ENCODE measurements around the gene MPG.

MPG gene

DNA sequence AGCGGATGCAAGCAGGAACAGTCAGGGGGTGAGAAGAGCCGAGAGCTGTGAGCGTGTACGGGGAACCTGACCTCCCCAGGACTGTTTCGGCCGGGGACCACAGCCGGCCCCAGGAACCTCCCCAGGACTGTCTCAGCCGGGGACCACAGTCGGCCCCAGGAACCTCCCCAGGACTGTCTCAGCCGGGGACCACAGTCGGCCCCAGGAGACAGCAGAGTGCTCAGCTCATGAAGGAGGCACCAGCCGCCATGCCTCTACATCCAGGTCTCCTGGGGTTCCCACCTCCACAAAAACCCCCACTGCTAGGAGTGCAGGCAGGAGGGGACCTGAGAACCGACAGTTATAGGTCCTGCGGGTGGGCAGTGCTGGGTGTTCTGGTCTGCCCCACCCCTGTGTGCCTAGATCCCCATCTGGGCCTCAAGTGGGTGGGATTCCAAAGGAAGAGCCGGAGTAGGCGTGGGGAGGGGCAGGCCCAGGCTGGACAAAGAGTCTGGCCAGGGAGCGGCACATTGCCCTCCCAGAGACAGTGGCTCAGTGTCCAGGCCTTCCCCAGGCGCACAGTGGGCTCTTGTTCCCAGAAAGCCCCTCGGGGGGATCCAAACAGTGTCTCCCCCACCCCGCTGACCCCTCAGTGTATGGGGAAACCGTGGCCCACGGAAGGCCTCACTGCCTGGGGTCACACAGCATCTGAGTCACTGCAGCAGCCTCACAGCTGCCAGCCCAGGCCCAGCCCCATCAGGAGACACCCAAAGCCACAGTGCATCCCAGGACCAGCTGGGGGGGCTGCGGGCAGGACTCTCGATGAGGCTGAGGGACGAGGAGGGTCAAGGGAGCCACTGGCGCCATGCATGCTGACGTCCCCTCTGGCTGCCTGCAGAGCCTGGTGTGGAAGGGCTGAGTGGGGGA, 9.9 kb upstream of the MPG start:
- no peak for DNase-seq

DNA sequence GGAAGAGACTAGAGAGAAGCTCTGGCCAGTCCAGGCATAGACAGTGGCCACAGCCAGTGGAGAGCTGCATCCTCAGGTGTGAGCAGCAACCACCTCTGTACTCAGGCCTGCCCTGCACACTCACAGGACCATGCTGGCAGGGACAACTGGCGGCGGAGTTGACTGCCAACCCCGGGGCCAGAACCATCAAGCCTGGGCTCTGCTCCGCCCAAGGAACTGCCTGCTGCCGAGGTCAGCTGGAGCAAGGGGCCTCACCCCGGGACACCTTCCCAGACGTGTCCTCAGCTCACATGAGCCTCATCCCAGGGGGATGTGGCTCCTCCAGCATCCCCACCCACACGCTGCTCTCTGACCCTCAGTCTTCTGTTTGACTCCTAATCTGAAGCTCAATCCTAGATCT, 8.8 kb upstream of the MPG start:
- no peak for DNase-seq

DNA sequence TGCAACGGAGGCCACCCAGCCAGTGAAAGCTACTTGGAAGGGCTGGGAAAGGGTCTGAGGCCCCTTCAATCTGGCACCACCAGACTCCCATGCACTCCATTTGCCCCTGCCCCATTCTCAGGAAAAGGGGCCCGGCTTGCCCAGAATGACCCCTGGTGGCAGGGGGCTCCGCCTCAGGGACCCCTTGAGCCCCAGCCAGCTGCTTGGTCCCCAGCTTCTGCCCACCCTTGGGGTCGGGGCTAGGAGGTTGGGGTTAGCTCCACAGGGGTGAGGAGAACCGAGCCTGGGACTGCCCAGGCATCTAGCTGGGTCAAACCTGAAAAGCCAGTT, 6.8 kb upstream of the MPG start:
- no peak for DNase-seq

DNA sequence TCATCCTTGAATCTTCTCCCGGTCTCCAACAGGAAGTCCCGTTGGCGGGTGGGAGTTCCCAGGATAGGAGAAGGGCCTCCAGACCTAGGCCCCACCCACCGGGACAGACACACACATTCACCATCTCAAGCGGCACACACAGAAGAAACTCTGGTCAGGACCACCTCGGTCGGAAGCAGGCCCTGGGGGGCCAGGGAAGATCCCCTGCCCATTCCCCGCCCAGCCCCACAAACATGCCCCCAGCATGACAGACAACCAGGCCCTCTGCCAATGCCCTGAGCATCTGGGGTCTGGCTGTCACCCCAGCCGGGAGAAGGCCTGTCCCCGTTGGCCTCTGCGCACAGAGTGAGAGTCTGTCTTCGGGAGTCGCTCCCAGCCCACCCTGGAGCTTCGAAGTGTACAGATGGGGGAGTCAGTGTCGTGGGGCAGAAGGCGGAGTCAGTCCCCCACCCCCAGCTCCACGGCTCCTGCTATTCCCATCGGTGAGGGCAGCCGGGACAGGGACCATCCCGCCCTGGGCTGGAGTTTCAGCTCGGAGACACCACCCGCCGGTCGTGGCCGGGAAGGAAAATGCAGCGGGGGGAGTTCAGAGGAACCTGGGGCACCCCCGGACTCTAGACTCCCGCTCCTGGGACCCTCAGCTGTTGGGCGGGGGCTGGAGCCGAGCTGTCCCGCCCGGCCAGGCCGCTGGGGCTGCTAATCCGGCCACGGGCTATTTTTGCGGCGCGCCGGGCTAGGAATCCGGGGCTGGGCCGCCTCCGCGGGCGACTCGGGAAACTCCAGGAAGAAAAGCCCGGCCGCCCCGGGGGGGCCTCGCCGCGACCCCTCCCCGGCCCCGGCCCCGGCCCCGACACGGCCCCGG, 6.3 kb upstream of the MPG start:
- no peak for DNase-seq

DNA sequence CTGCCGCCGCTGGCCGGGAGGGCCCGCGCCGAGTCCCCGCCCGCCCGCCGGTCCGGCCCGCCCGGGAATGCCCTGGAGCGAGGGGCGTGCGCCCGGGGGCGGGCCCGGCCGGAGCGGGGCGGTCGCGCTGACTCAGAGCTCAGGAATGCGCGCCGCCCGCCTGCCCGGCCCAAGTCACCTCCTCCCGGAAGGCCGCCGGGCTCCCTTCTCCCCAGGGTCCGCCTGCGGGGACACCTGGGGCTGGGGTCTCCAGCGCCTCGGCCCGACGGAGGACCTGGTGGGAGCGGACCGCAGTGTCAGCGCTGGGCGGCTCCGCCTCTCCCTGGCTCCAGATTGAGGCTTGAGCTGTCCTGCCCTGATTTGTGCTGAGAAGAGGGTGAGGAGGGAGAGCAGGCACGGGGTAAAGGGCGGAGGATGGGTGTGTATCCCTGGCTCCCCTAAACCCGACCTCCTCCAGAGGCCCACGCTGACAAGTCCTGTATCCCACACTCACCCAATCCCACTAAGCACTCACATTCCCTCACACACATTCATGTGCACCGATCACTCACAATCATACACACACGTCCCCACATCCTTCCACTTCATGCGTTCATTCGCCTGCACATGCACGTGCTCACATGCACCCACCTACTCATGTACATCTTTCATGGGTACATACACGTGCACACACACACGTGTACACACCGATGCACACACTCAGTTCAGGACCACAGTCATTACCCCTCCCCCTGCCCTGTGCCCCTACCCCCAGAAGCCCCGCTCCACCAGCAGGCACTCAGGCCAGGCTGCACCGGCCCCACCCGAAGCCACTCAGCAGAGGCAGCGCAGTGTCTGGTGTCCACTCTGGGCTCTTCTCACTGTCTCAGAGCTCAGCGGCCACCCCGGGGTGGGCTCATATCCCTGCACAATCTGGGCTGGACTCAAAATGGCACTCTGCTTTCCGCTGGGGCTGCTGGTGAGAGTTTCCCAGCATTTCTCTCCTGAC, 5.2 kb upstream of the MPG start, which contains the start of gene RHBDF1:
RHBDF1 (minus strand) TSS at position 71 of the 988 bp plus-strand sequence. CDS start 7,616 bp downstream, outside the sequence.
- peak in 1 of 2 donors; percentile 18 for DNase-seq

DNA sequence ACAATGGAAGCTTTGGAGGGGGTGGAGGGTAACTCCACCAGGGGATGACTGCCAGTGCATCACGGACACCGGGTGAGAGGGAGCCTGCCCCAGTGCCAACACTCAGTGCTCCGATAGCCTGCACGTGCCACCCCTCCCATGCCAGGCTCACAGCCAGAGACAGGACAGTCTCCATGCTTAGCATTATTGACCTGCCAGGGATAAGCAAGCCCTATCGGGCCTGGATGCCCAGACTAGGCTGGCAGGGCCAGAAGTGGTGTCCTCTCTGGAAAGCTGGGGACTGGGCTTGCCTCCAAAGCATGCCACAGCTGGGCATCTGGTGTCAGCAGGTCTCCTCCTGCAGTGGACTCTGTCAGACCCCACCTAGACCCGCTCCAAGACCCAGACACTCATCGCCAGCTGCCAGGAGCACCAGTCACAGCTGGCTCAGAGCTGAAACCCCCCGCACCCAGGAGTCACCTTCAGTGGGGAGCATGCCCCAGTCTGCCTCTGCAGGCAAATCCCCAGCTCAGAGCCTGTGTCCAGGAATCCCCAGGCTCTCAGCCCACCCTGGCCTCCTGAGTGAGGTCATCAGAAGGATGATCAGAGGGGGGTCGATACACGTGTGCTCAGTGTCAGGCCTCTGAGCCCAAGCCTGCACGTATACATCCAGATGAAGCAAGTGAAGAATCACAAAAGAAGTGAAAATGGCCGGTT, 3.8 kb upstream of the MPG start:
- DNase-seq: no peak

DNA sequence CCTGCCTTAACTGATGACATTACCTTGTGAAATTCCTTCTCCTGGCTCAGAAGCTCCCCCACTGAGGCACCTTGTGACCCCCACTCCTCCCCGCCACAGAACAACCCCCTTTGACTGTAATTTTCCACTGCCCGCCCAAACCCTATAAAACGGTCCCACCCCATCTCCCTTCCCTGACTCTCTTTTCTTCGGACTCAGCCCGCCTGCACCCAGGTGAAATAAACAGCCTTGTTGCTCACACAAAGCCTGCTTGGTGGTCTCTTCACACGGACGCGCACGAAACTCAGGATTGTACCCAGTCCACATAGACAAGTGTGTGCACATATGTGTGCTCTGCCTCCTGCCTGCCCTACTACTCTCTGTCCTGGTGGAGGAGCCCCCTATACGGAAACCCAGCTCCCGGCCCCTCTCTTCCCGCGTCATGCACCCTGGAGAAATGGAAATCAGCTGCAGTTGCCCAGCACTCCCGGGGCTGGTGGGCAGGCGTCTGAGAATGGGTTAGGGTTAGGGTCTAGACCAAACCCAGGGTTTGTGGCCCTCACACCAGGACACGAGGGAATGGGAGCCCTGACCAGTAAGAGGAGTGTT, 3.2 kb upstream of the MPG start:
- no peak for DNase-seq

DNA sequence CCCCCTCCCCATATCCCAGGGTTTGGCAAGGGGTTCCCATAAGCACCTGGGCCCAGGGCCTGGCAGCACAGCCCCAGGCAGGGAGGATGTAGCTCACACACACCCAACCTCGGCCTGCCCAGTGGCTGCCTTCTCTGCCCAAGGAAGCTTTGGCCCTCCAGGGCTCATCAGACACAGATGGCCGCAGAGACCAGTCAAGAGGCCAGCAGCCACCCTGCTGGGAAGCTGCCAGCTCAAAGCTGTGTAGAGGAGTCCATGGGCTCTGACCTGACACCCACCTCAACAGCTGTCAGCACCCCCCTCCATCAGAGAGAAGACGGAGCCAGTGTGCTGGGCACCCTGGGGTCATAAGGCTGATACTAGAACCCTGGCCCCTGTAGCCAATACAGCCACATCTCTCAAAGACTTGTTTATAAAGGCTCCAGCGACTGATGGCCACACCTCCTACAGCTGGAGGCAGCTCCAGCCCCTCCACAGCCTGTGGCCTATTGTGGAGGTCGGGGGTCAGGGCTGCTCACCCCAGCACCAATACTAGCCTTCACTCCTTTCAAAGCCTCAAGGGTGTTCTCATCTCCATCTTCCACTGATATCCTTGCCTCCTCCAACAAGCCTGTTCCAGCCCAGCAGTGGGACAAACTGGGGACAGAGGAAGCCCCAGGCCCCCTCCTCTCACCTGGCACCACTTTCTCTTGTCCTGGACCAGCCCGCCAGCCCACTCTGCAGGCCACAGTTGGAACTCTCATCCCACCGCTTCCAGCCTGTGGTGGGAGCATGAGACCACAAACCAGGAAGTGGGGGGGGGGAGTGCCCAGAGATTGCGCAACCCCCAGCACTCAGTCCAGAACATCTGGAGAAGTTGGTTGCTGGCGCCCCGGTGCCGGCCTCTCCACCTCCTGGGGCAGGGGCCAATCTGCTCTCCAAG, 2.2 kb upstream of the MPG start:
- DNase-seq: peak; percentile 40 to 51

DNA sequence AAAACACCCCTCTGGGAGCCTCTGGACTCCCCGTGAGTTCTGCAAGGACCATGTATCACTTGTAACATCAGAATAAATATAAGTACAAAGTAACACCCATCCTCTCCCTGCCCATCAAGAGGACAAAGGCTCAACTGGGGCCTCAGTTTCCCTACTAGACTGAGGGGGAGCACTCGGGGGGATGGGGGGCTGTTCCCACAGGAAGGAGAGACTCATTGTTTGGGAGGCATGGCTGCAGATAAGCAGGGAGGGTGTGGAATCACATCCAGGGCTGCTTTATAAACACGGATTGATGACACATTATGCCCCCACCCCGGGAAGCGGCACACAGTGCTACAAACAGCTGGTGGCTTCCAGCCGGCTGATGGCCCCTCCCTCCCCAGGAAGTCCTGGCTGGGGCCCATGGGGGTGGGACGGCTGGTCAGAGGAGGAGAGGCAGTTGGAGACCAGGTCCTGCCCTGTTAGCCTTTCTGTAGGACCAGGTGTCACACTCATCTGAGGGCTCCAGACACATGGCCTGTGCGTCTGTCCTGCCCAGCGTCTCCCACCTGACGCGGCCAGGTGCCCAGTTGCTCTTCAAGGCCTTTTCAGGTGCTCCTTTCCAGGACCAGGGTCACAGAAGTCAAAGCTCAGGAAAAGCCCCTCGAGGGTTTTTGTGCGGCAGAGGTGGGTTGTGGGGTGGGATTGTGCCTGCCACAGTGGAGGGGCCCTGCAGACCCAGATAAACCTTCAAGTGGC, 1.3 kb upstream of the MPG start:
- peak in 1 of 2 donors; percentile 51 for DNase-seq

DNA sequence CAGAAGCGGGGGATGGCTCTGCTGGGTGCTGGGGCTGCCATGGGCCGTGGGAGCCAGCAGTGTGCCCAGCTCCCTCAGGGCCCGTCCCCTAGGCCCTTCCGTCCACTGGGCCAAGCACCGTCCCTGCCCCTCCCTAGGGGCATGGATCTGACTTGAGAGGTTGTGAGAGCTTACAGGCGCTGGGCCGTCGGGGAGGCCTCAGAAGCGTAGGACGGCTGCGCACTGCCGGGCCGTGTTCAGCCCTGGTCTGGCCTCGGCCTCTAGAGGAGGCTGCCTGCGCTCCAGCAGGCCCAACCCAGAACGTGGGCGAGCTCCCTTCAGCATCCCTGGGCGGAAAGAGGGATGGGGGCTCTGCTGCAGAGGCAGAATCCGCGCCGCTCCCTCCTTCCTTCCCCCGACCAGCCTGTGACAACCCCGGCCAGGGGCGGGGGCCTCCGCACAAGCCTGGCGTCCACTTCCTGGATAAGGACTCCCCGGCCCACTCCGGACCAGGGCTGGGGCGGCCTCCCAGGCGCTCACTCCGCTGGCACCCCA, 685 bp upstream of the MPG start:
- DNase-seq: no peak

DNA sequence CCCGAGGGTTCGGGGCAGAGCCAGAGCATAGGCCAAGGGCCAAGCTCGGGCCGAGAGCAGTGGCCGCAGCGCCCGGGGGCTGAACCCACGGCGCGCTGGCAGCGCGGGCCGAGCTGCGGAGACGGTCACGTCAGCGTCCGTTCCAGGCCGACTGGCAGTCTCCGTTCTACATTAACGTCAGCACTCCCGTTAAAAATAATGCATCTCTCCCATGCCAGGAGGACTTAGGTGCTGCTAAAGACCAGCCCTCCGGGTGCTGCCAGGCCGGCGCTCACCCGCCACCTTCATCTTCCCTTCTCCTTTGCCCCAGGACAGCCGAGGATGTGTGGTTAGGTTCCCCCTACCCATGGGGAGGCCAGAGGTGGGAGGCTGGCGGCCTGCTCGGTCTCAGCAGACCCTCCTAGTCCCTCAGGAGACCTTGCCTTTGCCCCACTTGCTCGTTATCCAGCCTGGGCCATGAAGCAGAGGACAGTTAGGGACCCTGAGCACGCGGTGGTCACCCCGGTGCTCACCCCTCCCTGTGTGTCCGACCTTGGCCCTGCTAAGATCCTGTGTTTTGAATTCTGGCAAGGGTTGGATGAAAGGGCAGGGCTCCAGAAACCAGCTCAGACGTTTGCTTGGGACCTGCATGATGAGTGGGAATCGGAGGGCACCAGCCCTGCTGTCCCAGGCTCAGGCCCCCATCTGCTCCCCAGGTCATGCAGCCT, 572 bp downstream of the MPG start:
- DNase-seq: no peak

DNA sequence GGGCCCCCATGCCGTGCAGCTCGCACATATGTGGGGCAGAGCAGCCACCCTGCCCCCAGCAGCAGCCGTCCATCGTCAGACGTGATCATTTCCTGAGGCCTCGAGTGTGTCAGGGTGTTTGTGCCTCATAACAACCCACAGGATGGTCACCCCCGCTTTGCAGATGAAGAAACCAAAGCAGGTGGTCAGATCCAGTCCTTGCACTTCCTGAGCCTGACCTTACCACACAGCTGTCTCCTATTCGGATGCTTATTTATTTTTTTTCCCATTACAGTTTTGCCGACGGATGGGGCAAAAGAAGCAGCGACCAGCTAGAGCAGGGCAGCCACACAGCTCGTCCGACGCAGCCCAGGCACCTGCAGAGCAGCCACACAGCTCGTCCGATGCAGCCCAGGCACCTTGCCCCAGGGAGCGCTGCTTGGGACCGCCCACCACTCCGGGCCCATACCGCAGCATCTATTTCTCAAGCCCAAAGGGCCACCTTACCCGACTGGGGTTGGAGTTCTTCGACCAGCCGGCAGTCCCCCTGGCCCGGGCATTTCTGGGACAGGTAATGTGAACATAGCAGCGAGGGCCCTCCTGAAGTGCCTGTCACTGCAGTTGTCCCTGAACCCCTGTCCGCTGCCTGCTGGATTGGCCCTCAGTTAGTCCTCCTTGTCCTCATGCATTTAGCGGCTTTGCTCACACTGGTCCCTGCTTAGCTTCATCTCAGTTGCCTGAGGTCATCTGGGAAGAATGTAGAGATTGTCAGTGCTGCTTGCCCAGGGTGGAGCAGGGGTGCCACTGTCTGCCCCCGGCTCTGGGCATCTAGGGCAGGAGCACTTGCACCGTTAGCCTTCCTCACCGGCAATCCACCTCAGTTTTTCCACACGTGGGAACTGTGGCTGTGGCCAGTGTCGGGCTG, 1.4 kb downstream of the MPG start:
- DNase-seq: no peak

DNA sequence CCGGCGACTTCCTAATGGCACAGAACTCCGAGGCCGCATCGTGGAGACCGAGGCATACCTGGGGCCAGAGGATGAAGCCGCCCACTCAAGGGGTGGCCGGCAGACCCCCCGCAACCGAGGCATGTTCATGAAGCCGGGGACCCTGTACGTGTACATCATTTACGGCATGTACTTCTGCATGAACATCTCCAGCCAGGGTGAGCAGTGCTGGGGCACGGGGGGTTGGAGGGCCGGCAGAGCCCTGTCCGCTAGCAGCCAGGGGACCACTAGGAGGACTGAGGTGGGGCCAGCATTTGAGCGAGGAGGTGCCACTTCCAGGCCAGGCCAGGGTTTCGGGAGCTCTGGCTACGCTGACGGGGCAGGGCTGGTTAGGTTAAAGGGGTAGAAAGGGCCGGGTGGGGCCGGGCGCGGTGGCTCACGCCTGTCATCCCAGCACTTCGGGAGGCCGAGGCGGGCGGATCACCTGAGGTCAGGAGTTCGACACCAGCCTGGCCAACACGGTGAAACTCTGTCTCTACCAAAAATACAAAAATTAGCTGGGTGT, 5.1 kb downstream of the MPG start:
- no peak for DNase-seq

DNA sequence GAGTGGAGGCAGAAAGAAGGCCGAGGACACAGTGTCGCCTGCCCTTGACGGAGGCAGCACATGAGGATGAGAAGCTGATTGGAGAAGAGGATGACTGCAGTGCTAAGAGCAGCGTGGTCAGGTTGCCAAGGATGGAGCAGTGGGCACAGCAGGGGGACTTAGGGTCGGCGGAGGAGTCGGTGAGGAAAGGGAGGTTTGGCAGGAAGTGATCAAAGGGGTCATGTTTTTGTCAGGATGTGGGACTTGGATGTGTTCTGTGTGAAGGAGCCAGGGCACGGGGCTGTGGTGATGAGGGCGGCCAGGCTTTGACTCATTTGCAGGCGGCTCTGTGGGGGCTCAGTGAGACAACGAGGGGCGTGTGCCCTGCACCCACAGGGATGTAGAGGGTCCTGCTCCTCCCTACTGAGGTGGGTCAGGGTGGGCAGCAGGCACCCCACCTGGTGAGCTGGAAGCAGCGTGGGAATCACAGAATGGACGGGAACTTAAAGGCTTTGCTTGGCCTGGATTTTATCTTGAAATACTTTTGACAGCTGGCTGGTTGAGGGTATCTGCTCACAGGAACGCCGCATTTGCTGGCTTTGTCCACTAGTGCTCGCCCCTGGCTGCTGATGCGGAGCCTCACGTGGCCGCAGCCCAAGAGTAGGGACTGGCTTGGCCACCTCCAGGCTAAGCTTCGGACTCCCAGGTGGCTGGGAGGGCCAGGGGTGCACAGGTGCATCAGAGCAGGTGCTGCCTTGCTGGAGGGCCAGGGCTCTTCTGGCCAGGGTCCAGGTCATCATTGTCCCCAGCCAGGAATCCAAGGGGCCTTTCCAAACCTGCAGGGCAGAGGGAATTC, 6.0 kb downstream of the MPG start:
- DNase-seq: peak in 1 of 2 donors; percentile 11

DNA sequence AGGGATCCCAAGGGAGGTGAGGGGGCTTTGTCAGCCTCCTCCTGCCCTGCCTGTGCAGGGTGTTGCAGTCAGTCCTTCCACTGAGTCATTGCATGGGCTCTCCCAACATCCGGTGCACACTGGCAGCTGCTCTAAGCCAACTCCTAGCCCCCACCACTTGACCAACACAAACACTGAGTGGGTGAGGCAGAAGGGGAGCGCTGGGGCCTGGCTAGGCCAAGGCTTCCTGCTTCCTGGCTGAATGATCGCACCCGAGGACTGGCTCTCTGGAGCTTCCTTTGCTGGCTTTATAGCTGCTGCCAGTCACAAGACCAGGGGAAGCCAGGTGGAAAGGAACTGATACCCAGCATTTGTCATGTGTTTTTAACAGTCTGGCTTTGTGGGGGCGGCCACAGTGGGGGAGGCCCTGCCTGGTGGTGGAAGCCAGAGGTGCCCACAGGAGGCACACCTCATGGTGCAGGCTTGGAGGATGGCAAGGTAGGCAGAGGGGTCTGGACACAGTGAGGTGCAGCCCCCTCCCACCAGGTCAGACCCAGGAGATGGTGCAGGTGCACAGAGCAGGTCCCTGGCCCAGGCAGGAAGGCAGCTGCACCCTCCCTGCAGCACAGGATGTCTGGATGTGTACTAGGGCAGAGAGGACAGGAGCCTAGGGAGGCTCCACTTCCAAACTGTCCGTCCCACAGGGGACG, 6.8 kb downstream of the MPG start:
- DNase-seq: peak; percentile 23 to 96

DNA sequence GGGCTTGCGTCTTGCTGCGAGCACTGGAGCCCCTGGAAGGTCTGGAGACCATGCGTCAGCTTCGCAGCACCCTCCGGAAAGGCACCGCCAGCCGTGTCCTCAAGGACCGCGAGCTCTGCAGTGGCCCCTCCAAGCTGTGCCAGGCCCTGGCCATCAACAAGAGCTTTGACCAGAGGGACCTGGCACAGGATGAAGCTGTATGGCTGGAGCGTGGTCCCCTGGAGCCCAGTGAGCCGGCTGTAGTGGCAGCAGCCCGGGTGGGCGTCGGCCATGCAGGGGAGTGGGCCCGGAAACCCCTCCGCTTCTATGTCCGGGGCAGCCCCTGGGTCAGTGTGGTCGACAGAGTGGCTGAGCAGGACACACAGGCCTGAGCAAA, 7.4 kb downstream of the MPG start:
- DNase-seq: no peak
